Activated B cell treated with CpG ODN at 0.5 μM for 24 hours (primary cell): ENCODE data around the gene RICTOR. TPM values are rescaled to one million over a fixed set of nuclear protein-coding genes. Genes with fewer than 3 reads are reported as not detected.
"Not testable (repeated sequence)": the region's sequence is repeated elsewhere in the genome, so short reads cannot be mapped to it uniquely, and the experiment has no call there.

Source experiments
- ATAC-seq: fragments of 200-7000 bp; cut with Tn5 transposase; one replicate; pipeline ENCODE4 v1.10.0; 2021; ENCODE audit warnings: low read depth, mild to moderate bottlenecking, moderate library complexity
- CTCF ChIA-PET: fragments of 350-600 bp; sonication (Branson Sonifier 250); formaldehyde crosslinking; loops from one replicate; lab custom pipeline; 2021; ENCODE audit warnings: antibody characterized with exemption; lab: Charles Lee
- POLR2A ChIA-PET: fragments of 350-600 bp; sonication (Branson Sonifier 250); formaldehyde crosslinking; loops from one replicate; lab custom pipeline; 2021; ENCODE audit warnings: antibody characterized with exemption; lab: Charles Lee
- DNase-seq: peaks from one replicate; pipeline ENCODE4 v3.0.0; 2022
- H3K27ac Mint-ChIP-seq: one replicate; pipeline ENCODE4 v1.8.0; 2020; ENCODE audit warnings: mixed read lengths
- H3K27me3 Mint-ChIP-seq: one replicate; pipeline ENCODE4 v1.8.0; 2021; ENCODE audit warnings: mixed read lengths
- H3K36me3 Mint-ChIP-seq: one replicate; pipeline ENCODE4 v1.8.0; 2021; ENCODE audit warnings: low read depth, mixed read lengths
- H3K4me1 Mint-ChIP-seq: one replicate; pipeline ENCODE4 v1.8.0; 2021; ENCODE audit warnings: mixed read lengths
- H3K4me3 Mint-ChIP-seq: one replicate; pipeline ENCODE4 v1.8.0; 2020; ENCODE audit warnings: mild to moderate bottlenecking, mixed read lengths
- H3K9me3 Mint-ChIP-seq: one replicate; pipeline ENCODE4 v1.8.0; 2020; ENCODE audit warnings: mixed read lengths
- intact Hi-C: fragments of 100-400 bp; cut with micrococcal nuclease; formaldehyde crosslinking; loops from one replicate; pipeline ENCODE4 v1.15.1; 2024
- total RNA-seq: library from RNA; stranded (reverse); gene quantifications from 2 replicates; pipeline ENCODE4 v1.2.3, GENCODE V29; 2022
- TF ChIP-seq, protein P1 (sequence below): fragments of 200-600 bp; IDR thresholded peaks from one replicate; pipeline ENCODE4 v1.8.0; 2022; ENCODE audit warnings: antibody characterized with exemption, mild to moderate bottlenecking

RICTOR gene
- total RNA-seq, 1 donor from 2014 or later, result 51.8 TPM

DNA sequence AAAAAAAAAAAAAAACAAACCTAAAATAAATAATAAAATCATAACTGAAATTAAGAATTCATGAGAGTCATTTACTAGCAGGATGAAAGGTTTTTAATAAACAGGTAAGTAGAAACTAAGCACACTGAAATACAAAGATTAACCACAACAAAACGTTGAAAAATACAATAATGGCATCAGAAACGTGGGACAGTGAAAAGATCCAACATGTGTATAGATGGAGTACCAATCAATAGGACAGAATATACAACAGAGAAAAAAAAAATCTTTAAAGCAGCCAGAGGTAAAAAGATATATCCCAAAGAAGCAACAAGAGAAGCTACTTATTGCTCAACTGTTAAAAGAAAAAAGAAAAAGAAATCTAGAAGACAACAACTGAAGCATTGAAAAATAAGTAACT is 75.2 kb downstream of the RICTOR start:
- CTCF ChIA-PET, result interaction anchor here (2.3 kb wide), 1 partner anchor 81 kb away, joined by 9 read pairs; no protein-coding TSS in a partner anchor
- POLR2A ChIA-PET, result no interaction called here
- intact Hi-C loops, result loop anchor here (10.0 kb wide), 2 partner anchors 216 to 546 kb away; partner anchors contain the start of gene FYB1
- H3K27ac Mint-ChIP-seq, result no peak overlapping the region
- H3K9me3 Mint-ChIP-seq, result no peaks in the 10 kb centered on the region
- TF ChIP-seq, protein P1, sequence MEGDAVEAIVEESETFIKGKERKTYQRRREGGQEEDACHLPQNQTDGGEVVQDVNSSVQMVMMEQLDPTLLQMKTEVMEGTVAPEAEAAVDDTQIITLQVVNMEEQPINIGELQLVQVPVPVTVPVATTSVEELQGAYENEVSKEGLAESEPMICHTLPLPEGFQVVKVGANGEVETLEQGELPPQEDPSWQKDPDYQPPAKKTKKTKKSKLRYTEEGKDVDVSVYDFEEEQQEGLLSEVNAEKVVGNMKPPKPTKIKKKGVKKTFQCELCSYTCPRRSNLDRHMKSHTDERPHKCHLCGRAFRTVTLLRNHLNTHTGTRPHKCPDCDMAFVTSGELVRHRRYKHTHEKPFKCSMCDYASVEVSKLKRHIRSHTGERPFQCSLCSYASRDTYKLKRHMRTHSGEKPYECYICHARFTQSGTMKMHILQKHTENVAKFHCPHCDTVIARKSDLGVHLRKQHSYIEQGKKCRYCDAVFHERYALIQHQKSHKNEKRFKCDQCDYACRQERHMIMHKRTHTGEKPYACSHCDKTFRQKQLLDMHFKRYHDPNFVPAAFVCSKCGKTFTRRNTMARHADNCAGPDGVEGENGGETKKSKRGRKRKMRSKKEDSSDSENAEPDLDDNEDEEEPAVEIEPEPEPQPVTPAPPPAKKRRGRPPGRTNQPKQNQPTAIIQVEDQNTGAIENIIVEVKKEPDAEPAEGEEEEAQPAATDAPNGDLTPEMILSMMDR, result no peak
- no peaks in the 10 kb centered on the region for H3K27me3 Mint-ChIP-seq
- no peak for ATAC-seq
- peaks cover 57% of the 10 kb centered on the region for H3K36me3 Mint-ChIP-seq
- DNase-seq, result no peak
- peaks cover 4% of the 10 kb centered on the region for H3K4me1 Mint-ChIP-seq
- H3K4me3 Mint-ChIP-seq, result no peak overlapping the region

DNA sequence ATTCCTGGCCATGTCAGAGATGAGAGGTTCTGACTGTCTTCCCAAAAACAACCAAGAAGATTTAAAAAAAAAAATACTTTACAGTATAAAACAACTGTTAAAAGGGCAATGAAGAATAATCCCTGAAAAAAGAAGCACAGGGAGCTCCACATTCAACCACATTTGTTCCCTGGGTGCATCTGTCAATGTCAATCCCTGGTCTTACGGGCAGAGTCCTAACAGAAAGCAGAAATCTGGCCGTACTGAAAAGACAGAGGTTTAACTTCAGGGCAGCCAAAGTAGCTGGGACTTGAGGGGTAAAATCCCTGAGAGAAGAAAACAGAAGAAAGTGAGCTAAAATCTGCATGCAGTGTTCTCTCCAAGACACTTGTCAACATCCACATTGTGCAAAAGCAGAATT is 76.6 kb downstream of the RICTOR start:
- TF ChIP-seq, protein P1, result no peak
- H3K27ac Mint-ChIP-seq, result no peak overlapping the region
- intact Hi-C loops, result loop anchor here (10.0 kb wide), 2 partner anchors 217 to 547 kb away; partner anchors contain the start of gene FYB1
- H3K27me3 Mint-ChIP-seq, result no peaks in the 10 kb centered on the region
- H3K36me3 Mint-ChIP-seq, result peaks cover 58% of the 10 kb centered on the region
- H3K4me1 Mint-ChIP-seq, result peaks cover 4% of the 10 kb centered on the region
- H3K4me3 Mint-ChIP-seq, result no peak overlapping the region
- H3K9me3 Mint-ChIP-seq, result no peaks in the 10 kb centered on the region
- POLR2A ChIA-PET, result no interaction called here
- DNase-seq (no peak), ATAC-seq (no peak)
- CTCF ChIA-PET, result interaction anchor here (1.2 to 2.3 kb wide), 2 partner anchors 83 to 103 kb away, joined by 3 to 9 read pairs; no protein-coding TSS in a partner anchor

DNA sequence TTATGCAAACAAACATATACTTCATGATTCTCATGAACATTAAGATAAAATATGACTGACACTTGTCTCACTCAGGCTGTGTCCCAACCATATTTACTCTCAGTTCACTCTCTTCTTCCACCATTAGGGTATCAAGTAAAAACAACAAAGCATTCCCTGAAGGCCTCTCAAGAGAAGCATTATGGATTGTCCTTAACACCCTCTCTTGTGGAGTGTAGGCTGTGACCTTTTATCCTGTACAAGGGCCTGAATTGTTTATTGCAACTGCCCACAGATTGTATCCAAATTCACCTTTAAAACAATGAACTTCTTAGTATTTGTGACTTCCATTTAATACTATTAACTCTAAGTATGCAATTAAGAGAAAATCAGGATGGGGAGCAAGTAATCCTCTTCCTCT is 78.1 kb downstream of the RICTOR start:
- H3K27ac Mint-ChIP-seq, result no peak overlapping the region
- CTCF ChIA-PET, result no interaction called here

DNA sequence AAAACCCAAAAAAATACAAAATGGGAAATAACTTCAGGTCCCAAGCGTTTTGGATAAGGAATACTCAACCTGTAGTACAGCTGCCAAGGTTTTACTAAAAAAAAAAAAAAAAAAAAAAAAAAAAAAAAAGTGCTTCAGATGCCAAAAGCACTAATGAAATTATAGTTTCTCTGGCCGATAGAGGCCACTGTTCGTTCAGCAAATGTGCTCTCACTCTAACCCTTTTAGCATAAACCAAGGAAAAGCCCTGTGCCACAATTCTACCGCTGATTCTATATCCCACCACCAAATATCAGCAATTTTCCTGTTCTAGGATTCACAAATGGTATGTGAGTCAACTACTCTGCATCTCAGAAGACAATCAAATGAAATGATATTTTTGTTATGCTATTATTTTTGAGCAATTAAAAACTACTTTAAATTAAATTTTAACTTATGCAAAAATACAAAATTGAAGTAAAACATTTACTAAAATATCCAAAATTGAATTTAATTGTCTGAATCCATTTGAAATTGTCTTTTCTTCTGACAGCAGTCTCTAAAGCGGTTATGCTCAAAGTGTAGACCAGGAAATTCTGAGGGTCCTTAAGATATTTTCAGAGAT is 79.8 kb downstream of the RICTOR start:
- Mint-ChIP-seq H3K4me3 (no peak overlapping the region), H3K4me1 (peaks cover 4% of the 10 kb centered on the region), H3K27ac (no peak overlapping the region), H3K27me3 (no peaks in the 10 kb centered on the region), H3K36me3 (peaks cover 52% of the 10 kb centered on the region), H3K9me3 (peaks cover 3% of the 10 kb centered on the region)
- no peak for DNase-seq
- ChIA-PET POLR2A (interaction anchor here (0.6 kb wide), 2 partner anchors 81 to 116 kb away, joined by 3 to 11 read pairs; no protein-coding TSS in a partner anchor), CTCF (interaction anchor here (0.7 to 2.1 kb wide), 2 partner anchors 86 to 223 kb away, joined by 4 to 14 read pairs; no protein-coding TSS in a partner anchor)
- TF ChIP-seq, protein P1, result no peak
- intact Hi-C loops, result loop anchor here (1.0 to 10.0 kb wide), 5 partner anchors 86 to 550 kb away; partner anchors contain the start of gene FYB1
- ATAC-seq, result no peak

More for the DNA sequence above, 78.1 kb downstream of the RICTOR start:
- Mint-ChIP-seq H3K9me3 (no peaks in the 10 kb centered on the region), H3K4me3 (no peak overlapping the region), H3K27me3 (no peaks in the 10 kb centered on the region), H3K36me3 (peaks cover 52% of the 10 kb centered on the region), H3K4me1 (peaks cover 4% of the 10 kb centered on the region)
- TF ChIP-seq, protein P1, result no peak
- no peak for ATAC-seq
- POLR2A ChIA-PET, result no interaction called here
- intact Hi-C loops, result loop anchor here (10.0 kb wide), 2 partner anchors 219 to 549 kb away; partner anchors contain the start of gene FYB1
- DNase-seq, result no peak

DNA sequence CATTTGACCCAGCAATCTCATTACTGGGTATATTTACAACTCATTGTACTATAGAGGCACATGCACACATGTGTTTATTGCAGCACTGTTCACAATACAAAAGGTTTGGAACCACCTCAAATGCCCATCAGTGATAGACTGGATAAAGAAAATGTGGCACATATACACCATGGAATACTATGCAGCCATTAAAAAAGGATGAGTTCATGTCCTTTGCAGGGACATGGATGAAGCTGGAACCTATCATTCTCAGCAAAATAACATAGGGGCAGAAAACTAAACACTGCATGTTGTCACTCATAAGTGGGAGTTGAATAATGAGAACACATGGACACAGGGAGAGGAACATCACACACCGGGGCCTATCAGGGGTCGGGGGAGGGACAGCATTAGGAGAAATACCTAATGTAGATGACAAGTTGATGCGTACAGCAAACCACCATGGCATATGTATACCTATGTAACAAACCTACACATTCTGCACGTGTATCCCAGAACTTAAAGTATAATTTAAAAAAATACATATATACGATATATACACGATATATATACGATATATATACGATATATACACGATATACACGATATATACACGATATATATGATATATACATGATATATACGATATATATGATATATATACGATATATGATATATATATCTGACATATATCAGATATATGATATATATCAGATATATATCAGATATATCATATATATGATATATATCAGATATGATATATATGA is 84.1 kb downstream of the RICTOR start:
- Mint-ChIP-seq H3K4me1 (peaks cover 13% of the 10 kb centered on the region), H3K36me3 (peaks cover 66% of the 10 kb centered on the region)
- CTCF ChIA-PET, H3K27ac Mint-ChIP-seq, H3K4me3 Mint-ChIP-seq, H3K27me3 Mint-ChIP-seq, POLR2A ChIA-PET, ATAC-seq, DNase-seq, H3K9me3 Mint-ChIP-seq: not testable (repeated sequence)
- intact Hi-C loops, result loop anchor here (10.0 kb wide), 2 partner anchors 225 to 555 kb away; partner anchors contain the start of gene FYB1
